Measurements from ENCODE around the gene SUPT5H.

The SUPT5H gene

GRCh38 chr19:39445196-39446111 is at the start of gene SUPT5H:
TSS of gene SUPT5H (plus strand) at chr19:39445582. CDS start at chr19:39445891, 309 bp downstream.
- peak; percentile 99 for DNase-seq (ENCODE audit: low spot score)

- DNase-seq (ENCODE audit: low spot score), result peak; percentile 92
Measured at GRCh38 chr19:39397360-39398296, 47.8 kb upstream of the SUPT5H start.

GRCh38 chr19:39398297-39398864 is 47.0 kb upstream of the SUPT5H start:
- peak; percentile 38 for DNase-seq (ENCODE audit: low spot score)

GRCh38 chr19:39399668-39400050 is 45.7 kb upstream of the SUPT5H start:
- no peak for DNase-seq (ENCODE audit: low spot score)

GRCh38 chr19:39400061-39400460 is 45.3 kb upstream of the SUPT5H start:
- DNase-seq (ENCODE audit: low spot score), result no peak

- peak; percentile 45 for DNase-seq (ENCODE audit: low spot score)
Measured at GRCh38 chr19:39401070-39401548, 44.3 kb upstream of the SUPT5H start.

GRCh38 chr19:39401549-39402345 is 43.6 kb upstream of the SUPT5H start:
- DNase-seq (ENCODE audit: low spot score), result peak; percentile 84

- peak; percentile 78 for DNase-seq (ENCODE audit: low spot score)
Measured at GRCh38 chr19:39402346-39403300, 42.8 kb upstream of the SUPT5H start.

GRCh38 chr19:39403331-39404312 is 41.8 kb upstream of the SUPT5H start:
- DNase-seq (ENCODE audit: low spot score), result peak; percentile 72

GRCh38 chr19:39405261-39405957 is 40.0 kb upstream of the SUPT5H start:
- peak; percentile 37 for DNase-seq (ENCODE audit: low spot score)

GRCh38 chr19:39405958-39406655 is 39.3 kb upstream of the SUPT5H start:
- DNase-seq (ENCODE audit: low spot score), result peak; percentile 84

GRCh38 chr19:39406656-39407409 is 38.5 kb upstream of the SUPT5H start, which contains the start of gene ZFP36:
TSS of gene ZFP36 (plus strand) at chr19:39406847. CDS start at chr19:39406905, 58 bp downstream.
- peak; percentile 89 for DNase-seq (ENCODE audit: low spot score)

GRCh38 chr19:39407410-39407659 is 38.0 kb upstream of the SUPT5H start:
- DNase-seq (ENCODE audit: low spot score), result no peak

- DNase-seq (ENCODE audit: low spot score), result peak; percentile 86
Measured at GRCh38 chr19:39407660-39408391, 37.6 kb upstream of the SUPT5H start.

GRCh38 chr19:39408392-39409207 is 36.8 kb upstream of the SUPT5H start:
- DNase-seq (ENCODE audit: low spot score), result peak; percentile 46

All from NAMALWA (cell line).